Liver (tissue), 9 donors: Measurements from ENCODE around the gene CFAP157. TPM values are rescaled to one million over a fixed set of nuclear protein-coding genes. Genes with fewer than 3 reads are reported as not detected.

Source experiments
- DNase-seq: peaks from one replicate; pipeline ENCODE4 v3.0.0-alpha.2; 2017; ENCODE audit warnings: low spot score
- H3K27ac ChIP-seq, 2 donors: one replicate each; pipeline ENCODE4 v1.7.0; 2013; ENCODE audit warnings: inconsistent platforms in 2 of 2, low read length in 2 of 2, control low read depth in 1 of 2, low read depth in 1 of 2, mild to moderate bottlenecking in 1 of 2
- H3K27me3 ChIP-seq, 4 donors: one replicate each; pipeline versions ENCODE4 v1.6.1 to v1.7.0; 2013; ENCODE audit warnings: low read length in 3 of 4, inconsistent platforms in 1 of 4, mild to moderate bottlenecking in 1 of 4, moderate library complexity in 1 of 4; ENCODE audit not compliant: control insufficient read depth in 4 of 4, insufficient read depth in 4 of 4
- H3K36me3 ChIP-seq, 4 donors: one replicate each; pipeline versions ENCODE4 v1.6.1 to v1.7.0; 2013; ENCODE audit warnings: low read length in 3 of 4, mild to moderate bottlenecking in 3 of 4, low read depth in 1 of 4, moderate library complexity in 1 of 4; ENCODE audit not compliant: control insufficient read depth in 4 of 4, insufficient read depth in 3 of 4
- H3K4me1 ChIP-seq, 4 donors: one replicate each; pipeline versions ENCODE4 v1.6.1 to v1.7.0; 2013; ENCODE audit warnings: low read length in 3 of 4, mild to moderate bottlenecking in 3 of 4, moderate library complexity in 1 of 4; ENCODE audit not compliant: control insufficient read depth in 4 of 4, insufficient read depth in 4 of 4
- H3K4me3 ChIP-seq, 3 donors: one replicate each; pipeline versions ENCODE4 v1.6.1 to v1.7.0; 2013; ENCODE audit warnings: low read length in 3 of 3, control low read depth in 1 of 3, low read depth in 1 of 3, mild to moderate bottlenecking in 1 of 3
- H3K9ac ChIP-seq, 2 donors: one replicate each; pipeline ENCODE4 v1.7.0; 2013; ENCODE audit warnings: low read length in 2 of 2, mild to moderate bottlenecking in 2 of 2, moderate library complexity in 2 of 2, control low read depth in 1 of 2, low read depth in 1 of 2
- H3K9me3 ChIP-seq, 4 donors: one replicate each; pipeline versions ENCODE4 v1.6.1 to v1.7.0; 2013; ENCODE audit warnings: low read length in 3 of 4; ENCODE audit not compliant: control insufficient read depth in 4 of 4
- EGR1 ChIP-seq, 2 donors: IDR thresholded peaks; 2 replicates each; pipeline ENCODE4 v1.6.1; 2016 to 2018; ENCODE audit warnings: antibody characterized with exemption in 2 of 2, low read depth in 2 of 2
- FOXA2 ChIP-seq: IDR thresholded peaks from 2 replicates; pipeline ENCODE4 v1.6.1; 2016; ENCODE audit warnings: antibody characterized with exemption
- GABPA ChIP-seq, 2 donors: IDR thresholded peaks in 1 of 2; conservative IDR thresholded peaks in 1 of 2; 2 replicates each; pipeline ENCODE4 v1.6.1; 2016; ENCODE audit warnings: antibody characterized with exemption in 2 of 2, mild to moderate bottlenecking in 1 of 2, moderate library complexity in 1 of 2
- HNF4G ChIP-seq: IDR thresholded peaks from 2 replicates; pipeline ENCODE4 v1.6.1; 2016; ENCODE audit warnings: antibody characterized with exemption
- RXRA ChIP-seq, 2 donors: IDR thresholded peaks; 2 replicates each; pipeline ENCODE4 v1.6.1; 2017 to 2018; ENCODE audit warnings: antibody characterized with exemption in 2 of 2, mild to moderate bottlenecking in 1 of 2
- SP1 ChIP-seq: IDR thresholded peaks from 2 replicates; pipeline ENCODE4 v1.6.1; 2018; ENCODE audit warnings: antibody characterized with exemption, mild to moderate bottlenecking
- TAF1 ChIP-seq: conservative IDR thresholded peaks from 2 replicates; pipeline ENCODE4 v1.6.1; 2016; ENCODE audit warnings: antibody characterized with exemption, mild to moderate bottlenecking
- YY1 ChIP-seq: IDR thresholded peaks from 2 replicates; pipeline ENCODE4 v1.6.1; 2016; ENCODE audit warnings: antibody characterized with exemption, mild to moderate bottlenecking
- WGBS: extraction: QIAGEN DNeasy Blood & Tissue Kit; methylation state at CpG from one replicate; pipeline ENCODE4 v1.1.7; 2013; 5-methylcytosine and 5-hydroxymethylcytosine counted together
- polyA plus RNA-seq, 2 donors: library from polyadenylated mRNA; stranded (reverse) in 1 of 2; unstranded in 1 of 2; fragments of 200-250 nt in 1 of 2; fragments of >200 nt in 1 of 2; fragmentation: Nextera tagmentation in 1 of 2; extraction: Ambion mirVana in 1 of 2; gene quantifications; one replicate each; pipeline versions ENCODE4 v1.2.1 to v1.2.3, GENCODE V29; 2013 to 2015
- total RNA-seq, 2 donors: library from RNA; depleted of rRNA; stranded (reverse); fragments of >200 nt; gene quantifications; one replicate each; pipeline ENCODE4 v1.2.3, GENCODE V29; 2014
- TF ChIP-seq, protein P1 (sequence below): IDR thresholded peaks from 2 replicates; pipeline ENCODE4 v1.6.1; 2016; ENCODE audit warnings: antibody characterized with exemption
- TF ChIP-seq, protein P2 (sequence below): IDR thresholded peaks from 2 replicates; pipeline ENCODE4 v1.6.1; 2016; ENCODE audit warnings: antibody characterized with exemption, mild to moderate bottlenecking
- TF ChIP-seq, protein P3 (sequence below): IDR thresholded peaks from 2 replicates; pipeline ENCODE4 v1.6.1; 2016; ENCODE audit warnings: antibody characterized with exemption
- TF ChIP-seq, protein P4 (sequence below): fragments of 150-350 bp; IDR thresholded peaks from 2 replicates; pipeline ENCODE4 v1.5.1; 2017; ENCODE audit warnings: improper control_type of control experiment, low read depth, low read length; ENCODE audit not compliant: missing input control
- donor health status: healthy.
- donor health status: healthy.
- donor health status: healthy.
- donor health status: healthy.
- donor health status: healthy.

Gene CFAP157
- total and polyA plus RNA-seq, 4 donors: 0.07 to 0.22 TPM; not detected in 2

DNA sequence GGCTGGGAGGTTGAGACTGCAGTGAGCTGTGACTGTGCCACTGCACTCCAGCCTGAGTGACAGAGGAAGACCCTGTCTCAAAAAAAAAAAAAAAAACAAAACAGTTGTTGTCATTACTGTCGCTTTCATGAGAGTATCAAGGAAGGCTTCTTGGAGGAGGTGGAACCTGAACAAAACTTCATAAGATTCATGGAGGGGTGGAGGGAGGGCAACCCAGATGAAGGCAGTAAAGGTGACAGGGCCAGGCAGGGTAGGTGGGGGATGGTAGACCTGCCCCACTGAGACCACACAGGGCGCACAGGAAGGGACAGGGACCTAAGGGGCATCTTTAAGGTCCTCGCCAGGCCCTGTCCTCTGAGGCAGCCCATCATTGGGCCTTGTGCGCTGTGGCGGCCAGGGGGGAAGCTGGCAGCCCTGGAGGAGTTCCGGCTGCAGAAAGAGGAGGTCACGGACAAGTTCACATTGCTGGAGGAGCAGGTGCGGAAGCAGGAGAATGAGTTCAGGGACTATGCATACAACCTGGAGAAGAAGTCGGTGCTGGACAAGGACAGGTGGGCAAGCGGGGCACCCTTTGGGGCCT lies 3.5 kb downstream of the CFAP157 start:
- TF ChIP-seq, protein P1, sequence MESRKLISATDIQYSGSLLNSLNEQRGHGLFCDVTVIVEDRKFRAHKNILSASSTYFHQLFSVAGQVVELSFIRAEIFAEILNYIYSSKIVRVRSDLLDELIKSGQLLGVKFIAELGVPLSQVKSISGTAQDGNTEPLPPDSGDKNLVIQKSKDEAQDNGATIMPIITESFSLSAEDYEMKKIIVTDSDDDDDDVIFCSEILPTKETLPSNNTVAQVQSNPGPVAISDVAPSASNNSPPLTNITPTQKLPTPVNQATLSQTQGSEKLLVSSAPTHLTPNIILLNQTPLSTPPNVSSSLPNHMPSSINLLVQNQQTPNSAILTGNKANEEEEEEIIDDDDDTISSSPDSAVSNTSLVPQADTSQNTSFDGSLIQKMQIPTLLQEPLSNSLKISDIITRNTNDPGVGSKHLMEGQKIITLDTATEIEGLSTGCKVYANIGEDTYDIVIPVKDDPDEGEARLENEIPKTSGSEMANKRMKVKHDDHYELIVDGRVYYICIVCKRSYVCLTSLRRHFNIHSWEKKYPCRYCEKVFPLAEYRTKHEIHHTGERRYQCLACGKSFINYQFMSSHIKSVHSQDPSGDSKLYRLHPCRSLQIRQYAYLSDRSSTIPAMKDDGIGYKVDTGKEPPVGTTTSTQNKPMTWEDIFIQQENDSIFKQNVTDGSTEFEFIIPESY: no peak
- TF ChIP-seq RXRA (IDR thresholded peaks at IDR 0.05): no peak
- TF ChIP-seq, protein P2, sequence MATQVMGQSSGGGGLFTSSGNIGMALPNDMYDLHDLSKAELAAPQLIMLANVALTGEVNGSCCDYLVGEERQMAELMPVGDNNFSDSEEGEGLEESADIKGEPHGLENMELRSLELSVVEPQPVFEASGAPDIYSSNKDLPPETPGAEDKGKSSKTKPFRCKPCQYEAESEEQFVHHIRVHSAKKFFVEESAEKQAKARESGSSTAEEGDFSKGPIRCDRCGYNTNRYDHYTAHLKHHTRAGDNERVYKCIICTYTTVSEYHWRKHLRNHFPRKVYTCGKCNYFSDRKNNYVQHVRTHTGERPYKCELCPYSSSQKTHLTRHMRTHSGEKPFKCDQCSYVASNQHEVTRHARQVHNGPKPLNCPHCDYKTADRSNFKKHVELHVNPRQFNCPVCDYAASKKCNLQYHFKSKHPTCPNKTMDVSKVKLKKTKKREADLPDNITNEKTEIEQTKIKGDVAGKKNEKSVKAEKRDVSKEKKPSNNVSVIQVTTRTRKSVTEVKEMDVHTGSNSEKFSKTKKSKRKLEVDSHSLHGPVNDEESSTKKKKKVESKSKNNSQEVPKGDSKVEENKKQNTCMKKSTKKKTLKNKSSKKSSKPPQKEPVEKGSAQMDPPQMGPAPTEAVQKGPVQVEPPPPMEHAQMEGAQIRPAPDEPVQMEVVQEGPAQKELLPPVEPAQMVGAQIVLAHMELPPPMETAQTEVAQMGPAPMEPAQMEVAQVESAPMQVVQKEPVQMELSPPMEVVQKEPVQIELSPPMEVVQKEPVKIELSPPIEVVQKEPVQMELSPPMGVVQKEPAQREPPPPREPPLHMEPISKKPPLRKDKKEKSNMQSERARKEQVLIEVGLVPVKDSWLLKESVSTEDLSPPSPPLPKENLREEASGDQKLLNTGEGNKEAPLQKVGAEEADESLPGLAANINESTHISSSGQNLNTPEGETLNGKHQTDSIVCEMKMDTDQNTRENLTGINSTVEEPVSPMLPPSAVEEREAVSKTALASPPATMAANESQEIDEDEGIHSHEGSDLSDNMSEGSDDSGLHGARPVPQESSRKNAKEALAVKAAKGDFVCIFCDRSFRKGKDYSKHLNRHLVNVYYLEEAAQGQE: no peak
- TF ChIP-seq, protein P3, sequence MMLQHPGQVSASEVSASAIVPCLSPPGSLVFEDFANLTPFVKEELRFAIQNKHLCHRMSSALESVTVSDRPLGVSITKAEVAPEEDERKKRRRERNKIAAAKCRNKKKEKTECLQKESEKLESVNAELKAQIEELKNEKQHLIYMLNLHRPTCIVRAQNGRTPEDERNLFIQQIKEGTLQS: no peak
- no peak for TF ChIP-seq TAF1
- TF ChIP-seq SP1: no peak
- TF ChIP-seq HNF4G: no peak
- TF ChIP-seq GABPA (IDR thresholded peaks at IDR 0.05 in 1 of 2, conservative IDR thresholded peaks at IDR 0.05 in 1 of 2): no peak
- TF ChIP-seq, protein P4, sequence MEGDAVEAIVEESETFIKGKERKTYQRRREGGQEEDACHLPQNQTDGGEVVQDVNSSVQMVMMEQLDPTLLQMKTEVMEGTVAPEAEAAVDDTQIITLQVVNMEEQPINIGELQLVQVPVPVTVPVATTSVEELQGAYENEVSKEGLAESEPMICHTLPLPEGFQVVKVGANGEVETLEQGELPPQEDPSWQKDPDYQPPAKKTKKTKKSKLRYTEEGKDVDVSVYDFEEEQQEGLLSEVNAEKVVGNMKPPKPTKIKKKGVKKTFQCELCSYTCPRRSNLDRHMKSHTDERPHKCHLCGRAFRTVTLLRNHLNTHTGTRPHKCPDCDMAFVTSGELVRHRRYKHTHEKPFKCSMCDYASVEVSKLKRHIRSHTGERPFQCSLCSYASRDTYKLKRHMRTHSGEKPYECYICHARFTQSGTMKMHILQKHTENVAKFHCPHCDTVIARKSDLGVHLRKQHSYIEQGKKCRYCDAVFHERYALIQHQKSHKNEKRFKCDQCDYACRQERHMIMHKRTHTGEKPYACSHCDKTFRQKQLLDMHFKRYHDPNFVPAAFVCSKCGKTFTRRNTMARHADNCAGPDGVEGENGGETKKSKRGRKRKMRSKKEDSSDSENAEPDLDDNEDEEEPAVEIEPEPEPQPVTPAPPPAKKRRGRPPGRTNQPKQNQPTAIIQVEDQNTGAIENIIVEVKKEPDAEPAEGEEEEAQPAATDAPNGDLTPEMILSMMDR: no peak
- TF ChIP-seq EGR1 (IDR thresholded peaks at IDR 0.05; ENCODE audit: low read depth in 2 of 2): no peak
- no peak for TF ChIP-seq YY1
- H3K4me1 ChIP-seq: peaks cover 0 to 7% (median 3%) of the 10 kb centered on the region in 4 donors
- H3K4me3 ChIP-seq: no peak overlapping the region
- H3K36me3 ChIP-seq: no peaks in the 10 kb centered on the region
- H3K27ac ChIP-seq: no peak overlapping the region
- WGBS: 93% methylated on average over 10 of the region's 10 CpGs
- H3K9me3 ChIP-seq: no peaks in the 10 kb centered on the region
- H3K27me3 ChIP-seq: no peaks in the 10 kb centered on the region
- no peak for DNase-seq
- no peak overlapping the region for H3K9ac ChIP-seq

DNA sequence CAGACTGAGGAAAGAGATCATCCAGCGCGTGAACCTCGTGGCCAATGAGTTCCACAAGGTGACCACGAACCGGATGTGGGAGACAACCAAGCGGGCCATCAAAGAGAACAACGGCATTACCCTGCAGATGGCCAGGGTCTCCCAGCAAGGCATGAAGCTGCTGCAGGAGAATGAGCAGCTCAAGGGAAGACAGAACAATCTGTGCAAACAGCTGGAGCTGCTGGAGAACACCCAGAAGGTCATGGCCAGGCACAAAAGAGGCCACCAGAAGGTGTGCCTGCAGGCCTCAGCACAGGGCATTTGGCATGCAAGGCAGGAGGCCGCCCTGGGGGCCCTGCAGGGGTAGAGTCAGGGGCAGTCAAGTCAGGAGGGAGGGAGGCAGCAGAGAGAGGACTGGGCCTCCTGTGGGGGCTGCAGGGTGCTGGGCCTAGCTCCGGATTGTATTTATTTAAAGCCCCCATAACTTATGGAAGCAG lies 4.5 kb downstream of the CFAP157 start:
- H3K4me3 ChIP-seq: no peak overlapping the region
- H3K9ac ChIP-seq: no peak overlapping the region
- no peaks in the 10 kb centered on the region for H3K27me3 ChIP-seq
- peaks cover 2 to 11% (median 7%) of the 10 kb centered on the region in 4 donors for H3K4me1 ChIP-seq
- no peaks in the 10 kb centered on the region for H3K36me3 ChIP-seq
- no peak for DNase-seq
- H3K9me3 ChIP-seq: no peaks in the 10 kb centered on the region
- 79% methylated on average over 9 of the region's 9 CpGs for WGBS
- no peak overlapping the region for H3K27ac ChIP-seq
- no peak for TF ChIP-seq FOXA2
